Kidney (tissue), 14 donors: ENCODE measurements around the gene TNS2. TPM values are rescaled to one million over a fixed set of nuclear protein-coding genes. Genes with fewer than 3 reads are reported as not detected.

Experiments
- DNase-seq, 5 donors: peaks; one replicate each; pipeline ENCODE4 v3.0.0-alpha.2; 2013 to 2020
- FAIRE-seq: peaks from 2 replicates; lab custom pipeline; 2012; peaks lifted over from hg19 to GRCh38; lab: Jason Lieb, UNC
- H3K27ac ChIP-seq, 2 donors: one replicate each; pipeline ENCODE4 v1.7.0; 2013; ENCODE audit warnings: low read depth in 2 of 2, low read length in 2 of 2, inconsistent platforms in 1 of 2
- H3K27me3 ChIP-seq: one replicate; pipeline ENCODE4 v1.7.1; 2013; ENCODE audit warnings: low read length, inconsistent platforms; ENCODE audit not compliant: control insufficient read depth, insufficient read depth
- H3K36me3 ChIP-seq, 3 donors: one replicate each; pipeline versions ENCODE4 v1.7.0 to v1.7.1; 2013; ENCODE audit warnings: low read length in 3 of 3, control low read depth in 1 of 3, inconsistent platforms in 1 of 3; ENCODE audit not compliant: insufficient read depth in 3 of 3, control insufficient read depth in 2 of 3
- H3K4me1 ChIP-seq, 3 donors: one replicate each; pipeline versions ENCODE4 v1.7.0 to v1.7.1; 2013; ENCODE audit warnings: low read length in 3 of 3, inconsistent platforms in 1 of 3, low read depth in 1 of 3; ENCODE audit not compliant: control insufficient read depth in 2 of 3, insufficient read depth in 2 of 3
- H3K4me3 ChIP-seq, 3 donors: one replicate each; pipeline versions ENCODE4 v1.7.0 to v1.8.1; 2013; ENCODE audit warnings: low read length in 3 of 3, control low read depth in 1 of 3, inconsistent platforms in 1 of 3
- H3K9ac ChIP-seq, 3 donors: one replicate each; pipeline versions ENCODE4 v1.7.0 to v1.7.1; 2013; ENCODE audit warnings: low read length in 3 of 3, control low read depth in 1 of 3, inconsistent platforms in 1 of 3
- H3K9me3 ChIP-seq, 3 donors: one replicate each; pipeline versions ENCODE4 v1.7.0 to v1.7.1; 2013; ENCODE audit warnings: low read length in 3 of 3, control low read depth in 1 of 3, inconsistent platforms in 1 of 3; ENCODE audit not compliant: control insufficient read depth in 2 of 3, insufficient read depth in 1 of 3
- intact Hi-C: fragments of 100-400 bp; cut with DNase I; formaldehyde crosslinking; loops from one replicate; pipeline ENCODE4 v1.11.1; 2022
- microRNA-seq: library from miRNA; unstranded; fragments of <30 nt; microRNA quantifications from one replicate; pipeline ENCODE4 v1.2.0, GENCODE V29; 2020
- polyA plus RNA-seq: library from polyadenylated mRNA; stranded (reverse); fragments of 350-450 nt; fragmentation: Illumina TruSeq; extraction: RNeasy Lipid Tissue Mini Kit (QIAGEN cat#74804); gene quantifications from one replicate; pipeline ENCODE4 v1.2.3, GENCODE V29; 2014; ENCODE audit warnings: low read depth, low replicate concordance; ENCODE audit not compliant: insufficient read depth
- total RNA-seq: library from RNA; stranded (reverse); fragmentation: NEBNext Ultra II Directional; extraction: Animal tissue kit (Norgen Biotek cat#: 25700); gene quantifications from one replicate; pipeline ENCODE4 v1.2.1, GENCODE V29; 2021
- TF ChIP-seq, protein P1 (sequence below): IDR thresholded peaks from 3 replicates; pipeline ENCODE4 v1.5.1; 2012; ENCODE audit warnings: mild to moderate bottlenecking, moderate library complexity, borderline replicate concordance; ENCODE audit not compliant: insufficient read depth; ENCODE audit errors: extremely low read depth
- donor health status: control.
- donor health status: control.
- donor health status: control.
- donor health status: control.
- donor health status: control.
- donor health status: DM: yes; HTN: yes; CAD: no.
- donor health status: Normal renal cell carcinoma (clear cell type).

The TNS2 gene
- total and polyA plus RNA-seq, 2 donors from 2014 or later: 90.1 to 179 TPM

DNA sequence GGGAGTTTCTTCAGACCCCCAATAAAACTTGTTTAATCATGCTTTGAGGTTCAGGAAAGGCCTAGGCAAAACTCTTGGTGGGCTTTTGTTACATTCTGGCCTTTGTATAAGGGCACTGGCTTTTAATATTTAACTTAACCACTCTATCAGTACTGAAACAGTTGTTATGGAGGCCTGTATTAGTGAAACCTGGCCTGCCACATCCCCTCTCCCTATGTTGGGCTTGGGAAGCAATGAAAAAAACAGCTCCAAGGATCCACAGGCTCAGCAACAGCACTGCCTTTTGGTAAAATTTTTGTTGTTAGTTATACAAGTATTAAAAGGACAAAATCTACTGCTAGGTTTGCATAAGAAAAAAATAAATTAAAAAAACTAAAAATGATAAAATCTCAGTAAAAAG lies 64.1 kb downstream of the TNS2 start:
- intact Hi-C loops: no loop called here
- Histone ChIP-seq H3K4me3 (no peak overlapping the region), H3K4me1 (no peaks in the 10 kb centered on the region), H3K36me3 (no peaks in the 10 kb centered on the region), H3K27ac (no peak overlapping the region), H3K9me3 (no peaks in the 10 kb centered on the region), H3K9ac (no peak overlapping the region), H3K27me3 (no peaks in the 10 kb centered on the region)
- no peak for FAIRE-seq
- TF ChIP-seq, protein P1, sequence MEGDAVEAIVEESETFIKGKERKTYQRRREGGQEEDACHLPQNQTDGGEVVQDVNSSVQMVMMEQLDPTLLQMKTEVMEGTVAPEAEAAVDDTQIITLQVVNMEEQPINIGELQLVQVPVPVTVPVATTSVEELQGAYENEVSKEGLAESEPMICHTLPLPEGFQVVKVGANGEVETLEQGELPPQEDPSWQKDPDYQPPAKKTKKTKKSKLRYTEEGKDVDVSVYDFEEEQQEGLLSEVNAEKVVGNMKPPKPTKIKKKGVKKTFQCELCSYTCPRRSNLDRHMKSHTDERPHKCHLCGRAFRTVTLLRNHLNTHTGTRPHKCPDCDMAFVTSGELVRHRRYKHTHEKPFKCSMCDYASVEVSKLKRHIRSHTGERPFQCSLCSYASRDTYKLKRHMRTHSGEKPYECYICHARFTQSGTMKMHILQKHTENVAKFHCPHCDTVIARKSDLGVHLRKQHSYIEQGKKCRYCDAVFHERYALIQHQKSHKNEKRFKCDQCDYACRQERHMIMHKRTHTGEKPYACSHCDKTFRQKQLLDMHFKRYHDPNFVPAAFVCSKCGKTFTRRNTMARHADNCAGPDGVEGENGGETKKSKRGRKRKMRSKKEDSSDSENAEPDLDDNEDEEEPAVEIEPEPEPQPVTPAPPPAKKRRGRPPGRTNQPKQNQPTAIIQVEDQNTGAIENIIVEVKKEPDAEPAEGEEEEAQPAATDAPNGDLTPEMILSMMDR: no peak
- peak in 1 of 5 donors; percentile 34 for DNase-seq

Small RNA genes lying within 50 kb of the gene (microRNA-seq; reads per million reads assigned to microRNA genes)
- gene MIR6757: not detected

Other genes starting within 250 kb of the TNS2 start
- gene KRT4, start 235.9 kb upstream of the TNS2 start, total RNA-seq: not detected
- 0.15 TPM for gene KRT4, start 235.9 kb upstream of the TNS2 start, polyA plus RNA-seq
- not detected for gene KRT79, start 215.8 kb upstream of the TNS2 start, total RNA-seq
- not detected for gene KRT79, start 215.8 kb upstream of the TNS2 start, polyA plus RNA-seq
- not detected for gene KRT78, start 201.1 kb upstream of the TNS2 start, total RNA-seq
- not detected for gene KRT78, start 201.1 kb upstream of the TNS2 start, polyA plus RNA-seq
- 546 TPM for gene KRT8, start 145.0 kb upstream of the TNS2 start, total RNA-seq
- gene KRT8, start 145.0 kb upstream of the TNS2 start, polyA plus RNA-seq: 333 TPM
- 386 TPM for gene KRT18, start 100.9 kb upstream of the TNS2 start, total RNA-seq
- 245 TPM for gene KRT18, start 100.9 kb upstream of the TNS2 start, polyA plus RNA-seq
- 417 TPM for gene EIF4B, start 43.6 kb upstream of the TNS2 start, total RNA-seq
- 114 TPM for gene EIF4B, start 43.6 kb upstream of the TNS2 start, polyA plus RNA-seq
- gene SPRYD3, start 29.3 kb downstream of the TNS2 start, total RNA-seq: 72.3 TPM
- gene SPRYD3, start 29.3 kb downstream of the TNS2 start, polyA plus RNA-seq: 40.0 TPM
- gene IGFBP6, start 47.6 kb downstream of the TNS2 start, total RNA-seq: 203 TPM
- gene IGFBP6, start 47.6 kb downstream of the TNS2 start, polyA plus RNA-seq: 57.3 TPM
- gene SOAT2, start 53.4 kb downstream of the TNS2 start, total RNA-seq: 0.19 TPM
- 0.26 TPM for gene SOAT2, start 53.4 kb downstream of the TNS2 start, polyA plus RNA-seq
- 58.3 TPM for gene ZNF740, start 130.7 kb downstream of the TNS2 start, total RNA-seq
- gene ZNF740, start 130.7 kb downstream of the TNS2 start, polyA plus RNA-seq: 11.1 TPM
- 39.1 TPM for gene CSAD, start 130.9 kb downstream of the TNS2 start, total RNA-seq
- gene CSAD, start 130.9 kb downstream of the TNS2 start, polyA plus RNA-seq: 24.0 TPM
- gene ITGB7, start 157.2 kb downstream of the TNS2 start, total RNA-seq: 14.5 TPM
- gene ITGB7, start 157.2 kb downstream of the TNS2 start, polyA plus RNA-seq: 11.0 TPM
- gene RARG, start 182.1 kb downstream of the TNS2 start, total RNA-seq: 34.1 TPM
- gene RARG, start 182.1 kb downstream of the TNS2 start, polyA plus RNA-seq: 13.2 TPM
- gene ESPL1, start 218.2 kb downstream of the TNS2 start, total RNA-seq: 1.5 TPM
- 2.9 TPM for gene ESPL1, start 218.2 kb downstream of the TNS2 start, polyA plus RNA-seq
- gene PFDN5, start 245.5 kb downstream of the TNS2 start, total RNA-seq: 439 TPM
- 1,405 TPM for gene PFDN5, start 245.5 kb downstream of the TNS2 start, polyA plus RNA-seq
- gene MYG1, start 249.6 kb downstream of the TNS2 start, total RNA-seq: 49.0 TPM
- gene MYG1, start 249.6 kb downstream of the TNS2 start, polyA plus RNA-seq: 105 TPM